Activated CD4-positive, alpha-beta T cell treated with anti-CD3 and anti-CD28 coated beads, Interleukin-2, amount 50 U/mL, for 16 hours (primary cell): Measurements from ENCODE around the gene MED10.

Experiments
- DNase-seq: peaks from one replicate; pipeline ENCODE4 v3.0.0-alpha.2; 2020

The MED10 gene

GRCh38 chr5:6398570-6399230 is 20.4 kb upstream of the MED10 start:
- no peak for DNase-seq

- DNase-seq, result no peak
These were observed 19.4 kb upstream of the MED10 start for GRCh38 chr5:6397536-6398269.

- no peak for DNase-seq
These were observed 18.6 kb upstream of the MED10 start for GRCh38 chr5:6396836-6397535.

- DNase-seq, result no peak
These were observed 17.7 kb upstream of the MED10 start for GRCh38 chr5:6396043-6396442.

GRCh38 chr5:6395621-6396020 is 17.3 kb upstream of the MED10 start:
- DNase-seq, result no peak

- no peak for DNase-seq
These were observed 16.7 kb upstream of the MED10 start for GRCh38 chr5:6395102-6395445.

GRCh38 chr5:6394429-6395101 is 16.2 kb upstream of the MED10 start:
- DNase-seq, result no peak

- DNase-seq, result no peak
These were observed 15.3 kb upstream of the MED10 start for GRCh38 chr5:6393596-6394194.

- no peak for DNase-seq
These were observed 14.2 kb upstream of the MED10 start for GRCh38 chr5:6392561-6392960.

GRCh38 chr5:6391151-6391550 is 12.8 kb upstream of the MED10 start:
- DNase-seq, result no peak

- DNase-seq, result no peak
These were observed 11.7 kb upstream of the MED10 start for GRCh38 chr5:6389946-6390530.

GRCh38 chr5:6389397-6389796 is 11.1 kb upstream of the MED10 start:
- no peak for DNase-seq

- DNase-seq, result no peak
These were observed 9.6 kb upstream of the MED10 start for GRCh38 chr5:6387970-6388369.

- DNase-seq, result no peak
These were observed 7.9 kb upstream of the MED10 start for GRCh38 chr5:6386271-6386670.

GRCh38 chr5:6384856-6385255 is 6.5 kb upstream of the MED10 start:
- no peak for DNase-seq

- no peak for DNase-seq
These were observed 5.0 kb upstream of the MED10 start for GRCh38 chr5:6383376-6383775.

GRCh38 chr5:6379246-6379645 is 899 bp upstream of the MED10 start:
- DNase-seq, result no peak

- DNase-seq, result no peak
These were observed 388 bp upstream of the MED10 start for GRCh38 chr5:6378766-6379103.

- peak; percentile 15 for DNase-seq
These were observed 804 bp downstream of the MED10 start for GRCh38 chr5:6377582-6377904.

GRCh38 chr5:6376974-6377520 is 1.3 kb downstream of the MED10 start:
- DNase-seq, result peak; percentile 53

- no peak for DNase-seq
These were observed 5.1 kb downstream of the MED10 start for GRCh38 chr5:6373081-6373846.
